Astrocyte (in vitro differentiated cells and primary cell): ENCODE results near the gene CNTF. TPM values are rescaled to one million over a fixed set of nuclear protein-coding genes. Genes with fewer than 3 reads are reported as not detected.

Experiments used
- DNase-seq: peaks from one replicate; pipeline ENCODE4 v3.0.0-alpha.2; 2010; ENCODE audit warnings: low read depth
- FAIRE-seq: peaks from 2 replicates; lab custom pipeline; 2011; peaks lifted over from hg19 to GRCh38; lab: Jason Lieb, UNC
- H2AFZ ChIP-seq: 2 replicates; pipeline ENCODE4 v1.6.0; 2012; ENCODE audit warnings: low read depth, low read length, inconsistent platforms
- H3K27ac ChIP-seq: 2 replicates; pipeline ENCODE4 v1.5.1; 2011; ENCODE audit warnings: low read depth, low read length, inconsistent platforms
- H3K27me3 ChIP-seq: 2 replicates; pipeline ENCODE4 v1.6.0; 2011; ENCODE audit warnings: low read length, inconsistent platforms; ENCODE audit not compliant: insufficient read depth
- H3K36me3 ChIP-seq: 2 replicates; pipeline ENCODE4 v1.5.1; 2011; ENCODE audit warnings: low read length, inconsistent platforms; ENCODE audit not compliant: insufficient read depth
- H3K4me1 ChIP-seq: 2 replicates; pipeline ENCODE4 v1.5.1; 2011; ENCODE audit warnings: low read length, inconsistent platforms; ENCODE audit not compliant: insufficient read depth
- H3K4me2 ChIP-seq: 2 replicates; pipeline ENCODE4 v1.6.0; 2012; ENCODE audit warnings: low read length, inconsistent platforms
- H3K4me3 ChIP-seq: 2 replicates; pipeline ENCODE4 v1.5.1; 2011; ENCODE audit warnings: low read depth, mild to moderate bottlenecking, low read length, inconsistent platforms; ENCODE audit not compliant: insufficient read depth
- H3K79me2 ChIP-seq: 2 replicates; pipeline ENCODE4 v1.6.0; 2012; ENCODE audit warnings: mild to moderate bottlenecking, low read length, inconsistent platforms; ENCODE audit not compliant: insufficient read depth
- H3K9ac ChIP-seq: 2 replicates; pipeline ENCODE4 v1.6.0; 2012; ENCODE audit warnings: mild to moderate bottlenecking, low read length, inconsistent platforms
- H3K9me3 ChIP-seq: 2 replicates; pipeline ENCODE4 v1.5.1; 2012; ENCODE audit warnings: low read depth, mild to moderate bottlenecking, low read length, inconsistent platforms; ENCODE audit not compliant: insufficient read depth
- H4K20me1 ChIP-seq: 2 replicates; pipeline ENCODE4 v1.6.0; 2012; ENCODE audit warnings: low read length, inconsistent platforms; ENCODE audit not compliant: insufficient read depth
- H3K27ac Mint-ChIP-seq: one replicate; pipeline ENCODE4 v1.8.0; 2021; ENCODE audit warnings: mild to moderate bottlenecking, mixed read lengths; ENCODE audit not compliant: unreplicated experiment
- H3K27me3 Mint-ChIP-seq: one replicate; pipeline ENCODE4 v1.8.0; 2021; ENCODE audit warnings: low read depth, mixed read lengths; ENCODE audit not compliant: unreplicated experiment
- H3K36me3 Mint-ChIP-seq: one replicate; pipeline ENCODE4 v1.8.0; 2021; ENCODE audit warnings: low read depth, mixed read lengths; ENCODE audit not compliant: unreplicated experiment
- H3K4me1 Mint-ChIP-seq: one replicate; pipeline ENCODE4 v1.8.0; 2021; ENCODE audit warnings: low read depth, mixed read lengths; ENCODE audit not compliant: unreplicated experiment
- H3K4me3 Mint-ChIP-seq: one replicate; pipeline ENCODE4 v1.8.0; 2021; ENCODE audit warnings: mild to moderate bottlenecking, moderate library complexity, mixed read lengths; ENCODE audit not compliant: unreplicated experiment
- H3K9me3 Mint-ChIP-seq: one replicate; pipeline ENCODE4 v1.8.0; 2021; ENCODE audit warnings: mild to moderate bottlenecking, mixed read lengths; ENCODE audit not compliant: unreplicated experiment
- CTCF ChIP-seq: IDR thresholded peaks from 2 replicates; pipeline ENCODE4 v1.5.1; 2011; ENCODE audit warnings: low read depth, mild to moderate bottlenecking, inconsistent platforms, low read length, moderate library complexity; ENCODE audit not compliant: insufficient read depth
- EZH2 ChIP-seq: IDR thresholded peaks from 2 replicates; pipeline ENCODE4 v1.6.1; 2012; ENCODE audit warnings: mild to moderate bottlenecking, low read length, inconsistent platforms; ENCODE audit not compliant: insufficient read depth
- total RNA-seq: library from RNA; stranded (reverse); gene quantifications from 2 replicates; pipeline ENCODE4 v1.2.1, GENCODE V29; 2021

The CNTF gene
- total RNA-seq, 1 donor from 2014 or later: 1.4 TPM

- no peak overlapping the region for H3K4me2 ChIP-seq
These were observed 4.4 kb upstream of the CNTF start for GRCh38 chr11:58617976-58618557.

GRCh38 chr11:58621586-58622262 lies 741 bp upstream of the CNTF start:
- Histone ChIP-seq H4K20me1 (peaks cover 12% of the 10 kb centered on the region), H3K9me3 (no peaks in the 10 kb centered on the region), H3K4me2 (no peak overlapping the region), H3K4me1 (peaks cover 9% of the 10 kb centered on the region), H3K36me3 (peaks cover 40% of the 10 kb centered on the region), H3K27me3 (no peaks in the 10 kb centered on the region), H3K27ac (no peak overlapping the region), H3K79me2 (no peaks in the 10 kb centered on the region), H3K9ac (no peak overlapping the region), H2AFZ (no peak overlapping the region), H3K4me3 (no peak overlapping the region)
- DNase-seq (no peak), FAIRE-seq (no peak)
- H3K4me1 Mint-ChIP-seq: peaks cover 39% of the 10 kb centered on the region
- peaks cover 10% of the 10 kb centered on the region for H3K36me3 Mint-ChIP-seq
- no peak overlapping the region for H3K4me3 Mint-ChIP-seq
- no peaks in the 10 kb centered on the region for H3K27me3 Mint-ChIP-seq
- peak overlapping the region; percentile 36 for H3K27ac Mint-ChIP-seq
- TF ChIP-seq CTCF: no peak
- no peak for TF ChIP-seq EZH2
- H3K9me3 Mint-ChIP-seq: no peaks in the 10 kb centered on the region

More at GRCh38 chr11:58617976-58618557, 4.4 kb upstream of the CNTF start:
- H3K4me3 Mint-ChIP-seq: no peak overlapping the region
- H3K4me1 Mint-ChIP-seq: peaks cover 33% of the 10 kb centered on the region
- H3K27me3 Mint-ChIP-seq: no peaks in the 10 kb centered on the region
- H2AFZ ChIP-seq: no peak overlapping the region
- H3K79me2 ChIP-seq: no peaks in the 10 kb centered on the region
- peaks cover 6% of the 10 kb centered on the region for H3K4me1 ChIP-seq
- no peaks in the 10 kb centered on the region for H3K27me3 ChIP-seq
- H3K9me3 ChIP-seq: no peaks in the 10 kb centered on the region
- TF ChIP-seq CTCF: no peak
- no peak for TF ChIP-seq EZH2
- H3K9ac ChIP-seq: no peak overlapping the region
- H3K27ac Mint-ChIP-seq: peak overlapping the region; percentile 64
- no peak overlapping the region for H3K27ac ChIP-seq
- no peak overlapping the region for H3K4me3 ChIP-seq
- H4K20me1 ChIP-seq: peaks cover 24% of the 10 kb centered on the region
- peaks cover 46% of the 10 kb centered on the region for H3K36me3 ChIP-seq
- FAIRE-seq: no peak
- H3K36me3 Mint-ChIP-seq: peaks cover 5% of the 10 kb centered on the region
- H3K9me3 Mint-ChIP-seq: no peaks in the 10 kb centered on the region
- no peak for DNase-seq

- H3K4me2 ChIP-seq: no peak overlapping the region
- H3K36me3 Mint-ChIP-seq: peaks cover 6% of the 10 kb centered on the region
- no peak overlapping the region for H3K4me3 Mint-ChIP-seq
These were observed 2.6 kb downstream of the CNTF start for GRCh38 chr11:58625086-58625485.

More at GRCh38 chr11:58625086-58625485, 2.6 kb downstream of the CNTF start:
- H3K9ac ChIP-seq: no peak overlapping the region
- H3K4me3 ChIP-seq: no peak overlapping the region
- TF ChIP-seq CTCF: no peak
- H3K79me2 ChIP-seq: no peaks in the 10 kb centered on the region
- no peaks in the 10 kb centered on the region for H3K27me3 ChIP-seq
- Mint-ChIP-seq H3K27ac (no peak overlapping the region), H3K4me1 (peaks cover 51% of the 10 kb centered on the region), H3K9me3 (no peaks in the 10 kb centered on the region), H3K27me3 (no peaks in the 10 kb centered on the region)
- H3K36me3 ChIP-seq: peaks cover 25% of the 10 kb centered on the region
- no peak for DNase-seq
- H3K9me3 ChIP-seq: no peaks in the 10 kb centered on the region
- H3K27ac ChIP-seq: no peak overlapping the region
- FAIRE-seq: no peak
- H3K4me1 ChIP-seq: peaks cover 28% of the 10 kb centered on the region
- peaks cover 3% of the 10 kb centered on the region for H4K20me1 ChIP-seq
- H2AFZ ChIP-seq: no peak overlapping the region
